Measurements from ENCODE around the gene ATG7.

The ATG7 gene

DNA sequence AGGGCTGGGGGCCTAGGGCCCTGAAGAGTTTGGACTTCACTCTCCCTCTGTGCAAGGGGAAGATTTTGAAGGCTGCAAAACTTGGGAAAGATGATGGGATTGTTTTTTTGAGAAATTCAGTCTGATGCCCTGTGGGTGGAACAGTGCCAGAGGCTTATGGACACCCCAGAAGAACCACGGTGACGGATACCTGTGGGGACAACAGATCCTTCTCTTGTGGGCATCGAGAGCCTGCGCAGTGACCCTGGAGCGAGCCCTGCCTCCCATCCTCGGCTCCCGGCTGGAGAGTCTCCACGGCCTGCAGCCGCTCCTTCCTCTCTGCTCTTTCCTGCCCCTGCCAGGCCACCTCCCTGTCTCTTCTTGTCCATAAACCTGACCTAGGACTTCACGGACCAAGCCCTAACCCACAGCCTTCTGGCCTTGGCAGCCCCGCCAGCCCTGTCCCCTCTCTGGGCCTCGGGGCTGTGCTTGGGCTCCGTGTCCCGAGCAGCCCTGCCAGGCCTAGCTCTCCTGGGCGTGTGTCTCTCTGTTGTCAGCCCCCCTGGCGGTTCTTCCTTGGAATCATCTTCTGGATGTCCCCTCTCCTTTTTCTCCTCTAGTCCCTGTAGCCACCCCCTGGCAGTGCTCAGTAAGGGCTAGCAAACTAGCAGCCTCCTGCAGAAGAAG lies 273.1 kb downstream of the ATG7 start:
- no peak overlapping the region for H3K27ac Mint-ChIP-seq

DNA sequence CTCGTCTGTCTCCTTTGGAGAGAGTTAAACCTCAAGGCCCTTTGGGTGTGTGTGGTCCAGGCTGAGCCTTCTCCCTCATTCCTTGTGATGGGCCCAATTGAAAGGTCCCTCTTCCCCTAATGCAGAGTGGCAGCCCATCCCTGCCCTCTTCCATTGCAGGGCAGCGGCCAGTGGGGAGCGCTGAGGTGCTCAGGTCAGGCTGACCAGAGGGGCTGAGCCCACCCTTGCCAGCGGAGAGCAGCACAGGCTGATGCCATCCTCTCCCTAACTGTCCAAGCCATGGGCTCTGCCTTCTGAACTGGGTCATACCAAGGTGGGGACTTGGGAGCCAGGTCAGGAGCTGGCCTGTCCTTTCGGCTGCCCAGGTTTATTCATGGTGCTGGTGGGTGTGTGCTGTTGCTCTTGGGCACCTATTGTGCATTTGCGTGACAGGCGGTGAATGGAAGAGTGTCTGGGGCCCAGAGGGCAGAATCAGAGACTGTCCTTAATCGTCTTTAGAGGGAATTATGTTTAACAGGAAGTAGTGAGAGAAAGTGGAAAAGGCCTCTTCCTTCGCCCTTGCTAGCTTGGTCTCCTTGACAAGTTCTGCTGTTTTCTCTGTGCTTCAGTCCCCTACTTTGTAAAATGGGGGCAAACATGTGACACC lies 274.6 kb downstream of the ATG7 start:
- peaks cover 22% of the 10 kb centered on the region for H3K36me3 Mint-ChIP-seq
- H3K9me3 Mint-ChIP-seq = no peaks in the 10 kb centered on the region
- H3K27ac Mint-ChIP-seq = no peak overlapping the region
- ATAC-seq = no peak
- no peaks in the 10 kb centered on the region for H3K27me3 Mint-ChIP-seq
- peaks cover 30% of the 10 kb centered on the region for H3K4me1 Mint-ChIP-seq
- H3K4me3 Mint-ChIP-seq = no peak overlapping the region

More for the DNA sequence above, 273.1 kb downstream of the ATG7 start:
- H3K9me3 Mint-ChIP-seq = no peaks in the 10 kb centered on the region
- no peak overlapping the region for H3K4me3 Mint-ChIP-seq
- no peaks in the 10 kb centered on the region for H3K27me3 Mint-ChIP-seq
- H3K4me1 Mint-ChIP-seq = peaks cover 21% of the 10 kb centered on the region
- peaks cover 15% of the 10 kb centered on the region for H3K36me3 Mint-ChIP-seq
- ATAC-seq = no peak

DNA sequence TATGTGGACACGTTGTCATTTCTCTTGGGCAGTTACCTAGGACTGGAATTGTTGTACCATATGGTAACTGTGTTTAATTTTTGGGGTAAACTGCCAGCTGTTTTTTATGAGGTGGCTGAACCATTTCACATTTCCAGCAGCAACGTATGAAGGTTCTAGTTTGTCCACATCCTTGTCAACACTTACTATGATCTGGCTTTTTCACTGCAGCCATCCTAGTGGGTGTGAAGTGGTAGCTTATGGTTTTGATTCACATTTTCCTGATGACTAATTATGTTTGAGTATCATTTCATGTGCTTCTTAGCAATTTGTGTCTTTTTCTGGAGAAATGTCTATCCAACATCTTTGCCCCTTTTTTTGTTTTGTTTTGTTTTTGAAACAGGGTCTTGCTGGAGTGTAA lies 275.3 kb downstream of the ATG7 start:
- Mint-ChIP-seq H3K9me3 (no peaks in the 10 kb centered on the region), H3K36me3 (peaks cover 28% of the 10 kb centered on the region), H3K27ac (no peak overlapping the region), H3K27me3 (no peaks in the 10 kb centered on the region), H3K4me3 (no peak overlapping the region), H3K4me1 (peaks cover 27% of the 10 kb centered on the region)
- ATAC-seq = no peak

DNA sequence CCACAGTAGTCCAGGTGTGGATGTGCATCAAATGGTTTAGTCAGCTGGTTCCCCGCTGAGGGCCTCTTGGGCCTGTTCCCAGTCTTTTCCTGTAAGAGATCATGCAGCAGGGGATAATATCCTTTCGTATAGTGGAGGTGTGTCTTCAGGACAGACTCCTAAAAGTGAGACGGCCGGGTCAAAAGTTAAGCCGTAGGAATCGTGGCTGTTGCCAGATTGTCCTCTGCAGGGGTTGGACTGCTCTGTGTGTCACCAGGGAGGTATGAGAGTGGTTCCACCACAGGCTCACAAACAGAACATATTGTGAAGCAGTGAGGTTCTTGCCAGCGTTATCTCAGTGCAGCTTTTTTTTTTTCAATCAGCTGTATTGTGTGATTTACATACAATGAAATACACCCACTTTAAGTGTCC lies 276.5 kb downstream of the ATG7 start:
- Mint-ChIP-seq H3K9me3 (no peaks in the 10 kb centered on the region), H3K4me3 (no peak overlapping the region), H3K4me1 (peaks cover 27% of the 10 kb centered on the region), H3K27me3 (no peaks in the 10 kb centered on the region), H3K27ac (no peak overlapping the region), H3K36me3 (peaks cover 40% of the 10 kb centered on the region)
- ATAC-seq = no peak

DNA sequence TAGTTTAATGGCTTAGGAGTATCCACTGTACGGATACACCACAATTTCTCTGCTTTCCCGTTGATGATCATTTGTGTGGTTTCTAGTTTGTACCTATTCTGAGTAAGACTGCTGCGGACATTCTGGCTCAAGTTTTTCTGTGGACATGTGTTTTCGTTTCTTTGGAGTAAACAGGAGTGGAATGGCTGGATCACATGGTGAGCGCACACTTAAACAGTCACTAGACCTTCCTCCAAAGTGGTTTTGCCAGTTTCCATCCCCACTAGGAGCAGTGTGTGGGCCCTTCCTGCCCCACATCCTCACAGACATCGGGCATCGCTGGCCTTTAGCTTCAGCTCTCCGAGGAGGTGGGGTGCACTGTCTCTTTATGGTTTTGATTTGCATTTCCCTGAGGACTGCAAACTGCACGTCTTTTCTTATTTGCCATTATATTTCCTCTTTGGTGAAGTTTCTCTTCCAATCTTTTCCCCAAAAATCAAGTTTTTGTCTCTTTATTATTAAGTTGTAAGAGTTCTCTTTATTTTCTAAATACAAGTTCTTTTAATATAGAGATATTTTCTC lies 277.5 kb downstream of the ATG7 start:
- Mint-ChIP-seq H3K27ac (no peak overlapping the region), H3K4me3 (no peak overlapping the region), H3K4me1 (peaks cover 27% of the 10 kb centered on the region), H3K36me3 (peaks cover 48% of the 10 kb centered on the region), H3K27me3 (no peaks in the 10 kb centered on the region), H3K9me3 (no peaks in the 10 kb centered on the region)
- ATAC-seq = no peak

DNA sequence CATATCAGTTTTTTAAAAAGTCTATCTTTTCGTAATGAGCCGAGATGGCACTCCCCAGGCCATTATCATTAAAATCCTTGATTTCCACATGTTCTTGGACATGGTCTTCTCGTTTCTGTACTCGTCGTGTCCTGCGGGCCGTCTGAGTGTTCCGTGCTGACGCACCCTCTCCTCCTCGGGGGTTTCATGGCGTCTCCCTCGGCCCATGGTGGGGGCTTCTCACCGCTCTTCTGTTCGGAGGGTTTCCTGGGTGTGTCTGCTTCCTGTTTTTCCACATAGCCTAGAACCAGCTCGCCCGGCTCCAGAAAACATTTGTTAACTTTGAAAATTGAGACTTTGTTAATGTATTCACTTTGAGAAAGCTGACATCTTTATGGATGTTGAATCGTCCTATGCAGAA lies 278.8 kb downstream of the ATG7 start:
- Mint-ChIP-seq H3K4me1 (peaks cover 27% of the 10 kb centered on the region), H3K27ac (no peak overlapping the region), H3K27me3 (no peaks in the 10 kb centered on the region), H3K9me3 (no peaks in the 10 kb centered on the region), H3K4me3 (no peak overlapping the region), H3K36me3 (peaks cover 48% of the 10 kb centered on the region)
- no peak for ATAC-seq

DNA sequence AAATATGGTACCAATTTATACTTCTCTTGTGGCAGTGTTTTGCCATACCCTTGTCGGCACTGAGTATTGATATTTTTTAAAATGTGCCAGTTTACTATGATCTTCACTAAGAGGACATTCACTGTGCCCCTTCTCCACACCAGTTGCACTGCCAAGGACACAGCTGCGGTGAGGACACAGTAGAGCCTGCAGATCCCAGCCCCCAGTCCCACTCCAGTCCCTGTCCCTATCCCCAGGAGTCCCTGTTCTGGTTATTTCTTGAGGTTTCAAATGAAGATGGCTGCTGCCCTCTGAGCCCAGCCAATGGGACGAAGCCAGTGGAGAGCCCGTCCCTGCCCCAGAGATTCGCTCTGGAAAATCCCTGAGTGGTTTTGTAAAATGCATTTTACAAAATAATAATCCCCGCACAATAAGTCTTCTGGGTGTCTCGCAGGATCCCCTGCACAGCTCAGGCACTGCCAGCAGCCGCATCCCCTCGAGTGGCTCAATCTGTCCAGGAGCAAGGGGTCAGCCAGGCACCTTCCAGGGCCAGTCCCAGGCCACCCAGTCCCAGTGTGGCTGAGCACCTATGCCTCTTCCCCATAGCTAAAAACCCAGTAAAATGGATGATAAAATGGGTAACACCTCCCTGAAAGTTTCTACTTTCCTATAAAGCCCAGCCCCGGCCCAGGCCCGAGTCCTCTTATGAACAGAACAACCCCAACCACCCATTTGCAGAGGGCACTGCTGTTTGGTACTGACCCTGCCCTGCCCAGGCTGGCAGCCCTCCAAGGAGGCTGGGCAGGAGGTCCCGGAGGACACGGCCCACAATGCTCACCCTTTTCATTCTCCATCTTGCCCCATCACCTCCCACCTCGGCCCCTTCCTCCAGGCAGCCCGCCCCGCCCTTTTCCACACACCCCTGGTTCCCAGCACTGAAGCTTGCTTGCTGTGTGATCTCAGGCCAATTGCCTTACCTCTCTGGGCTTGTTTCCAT lies 280.4 kb downstream of the ATG7 start:
- H3K36me3 Mint-ChIP-seq = peaks cover 49% of the 10 kb centered on the region
- H3K27me3 Mint-ChIP-seq = no peaks in the 10 kb centered on the region
- H3K4me1 Mint-ChIP-seq = peaks cover 27% of the 10 kb centered on the region
- H3K4me3 Mint-ChIP-seq = no peak overlapping the region
- no peak overlapping the region for H3K27ac Mint-ChIP-seq
- H3K9me3 Mint-ChIP-seq = no peaks in the 10 kb centered on the region
- no peak for ATAC-seq

DNA sequence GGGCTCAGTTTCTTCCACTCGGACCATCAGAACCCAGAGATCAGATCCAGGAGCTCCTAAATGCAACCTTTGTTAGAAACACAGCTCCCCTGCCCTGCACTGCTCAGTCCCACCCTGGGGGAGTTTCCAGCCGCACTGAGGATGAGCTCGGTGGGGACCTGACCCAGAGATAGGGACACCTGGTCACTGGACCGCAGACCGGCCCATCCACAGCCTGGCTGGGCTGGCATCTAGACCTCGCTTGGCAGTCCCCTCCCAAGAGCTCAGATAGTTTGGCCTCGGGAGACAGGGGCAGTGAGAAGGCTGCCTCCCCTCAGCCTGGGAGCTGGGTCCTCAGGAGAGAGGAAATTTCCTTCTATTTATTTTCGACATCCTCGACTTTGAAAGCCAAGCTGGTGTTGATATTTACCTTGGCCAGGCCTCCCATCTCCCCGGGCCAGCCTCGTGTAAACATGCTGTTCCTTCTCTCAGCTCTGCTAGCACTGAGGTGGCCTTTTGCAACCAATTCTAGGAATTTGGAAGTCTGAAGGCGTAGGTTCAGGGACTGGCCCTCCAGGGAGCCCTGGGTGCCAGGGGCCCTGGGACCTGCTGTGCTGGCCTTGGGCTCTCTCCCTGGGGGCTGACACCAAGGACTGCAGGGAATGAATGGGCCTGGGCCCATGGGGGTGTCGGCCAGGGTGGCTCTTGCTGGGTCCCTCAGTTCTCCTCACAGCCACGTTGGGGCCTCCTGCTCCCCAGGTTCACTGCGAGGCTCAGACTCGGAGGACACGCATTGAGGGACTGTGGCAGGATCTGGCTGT lies 281.4 kb downstream of the ATG7 start:
- no peak overlapping the region for H3K4me3 Mint-ChIP-seq
- ATAC-seq = no peak
- peaks cover 56% of the 10 kb centered on the region for H3K36me3 Mint-ChIP-seq
- peaks cover 24% of the 10 kb centered on the region for H3K4me1 Mint-ChIP-seq
- H3K27me3 Mint-ChIP-seq = no peaks in the 10 kb centered on the region
- no peaks in the 10 kb centered on the region for H3K9me3 Mint-ChIP-seq
- no peak overlapping the region for H3K27ac Mint-ChIP-seq

DNA sequence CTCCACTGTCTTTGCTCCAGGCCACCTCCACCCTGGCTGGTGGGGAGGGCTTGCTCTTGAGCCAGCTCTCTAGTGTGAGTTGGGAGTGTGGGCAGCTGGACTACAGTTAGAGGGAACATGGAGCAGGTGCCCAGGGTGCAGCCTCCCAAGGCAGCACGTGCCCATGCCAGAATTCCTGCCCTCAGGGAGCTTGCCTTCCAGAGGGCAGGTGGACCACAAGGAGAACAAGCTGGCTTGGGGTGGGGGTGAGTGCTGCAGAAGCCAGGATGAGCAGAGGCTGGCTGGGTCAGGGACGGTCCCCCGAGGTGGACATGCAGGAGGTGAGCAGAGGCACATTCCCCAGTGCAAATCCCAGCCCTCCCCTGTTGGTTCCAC lies 282.0 kb downstream of the ATG7 start:
- Mint-ChIP-seq H3K27me3 (no peaks in the 10 kb centered on the region), H3K36me3 (peaks cover 56% of the 10 kb centered on the region), H3K4me1 (peaks cover 21% of the 10 kb centered on the region), H3K27ac (no peak overlapping the region), H3K9me3 (no peaks in the 10 kb centered on the region), H3K4me3 (no peak overlapping the region)
- ATAC-seq = no peak

DNA sequence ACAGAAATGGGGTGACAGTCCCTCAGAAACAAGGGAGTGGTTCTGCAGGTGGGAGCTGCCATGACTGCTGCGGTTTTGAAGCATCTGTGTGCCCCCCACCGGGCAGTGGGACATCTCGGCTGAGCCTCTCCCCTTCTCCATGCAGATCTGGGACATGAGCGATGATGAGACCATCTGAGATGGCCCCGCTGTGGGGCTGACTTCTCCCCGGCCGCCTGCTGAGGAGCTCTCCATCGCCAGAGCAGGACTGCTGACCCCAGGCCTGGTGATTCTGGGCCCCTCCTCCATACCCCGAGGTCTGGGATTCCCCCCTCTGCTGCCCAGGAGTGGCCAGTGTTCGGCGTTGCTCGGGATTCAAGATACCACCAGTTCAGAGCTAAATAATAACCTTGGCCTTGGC lies 282.5 kb downstream of the ATG7 start:
- no peaks in the 10 kb centered on the region for H3K9me3 Mint-ChIP-seq
- H3K27me3 Mint-ChIP-seq = no peaks in the 10 kb centered on the region
- H3K36me3 Mint-ChIP-seq = peaks cover 59% of the 10 kb centered on the region
- H3K4me1 Mint-ChIP-seq = peaks cover 17% of the 10 kb centered on the region
- no peak for ATAC-seq
- no peak overlapping the region for H3K4me3 Mint-ChIP-seq
- no peak overlapping the region for H3K27ac Mint-ChIP-seq

DNA sequence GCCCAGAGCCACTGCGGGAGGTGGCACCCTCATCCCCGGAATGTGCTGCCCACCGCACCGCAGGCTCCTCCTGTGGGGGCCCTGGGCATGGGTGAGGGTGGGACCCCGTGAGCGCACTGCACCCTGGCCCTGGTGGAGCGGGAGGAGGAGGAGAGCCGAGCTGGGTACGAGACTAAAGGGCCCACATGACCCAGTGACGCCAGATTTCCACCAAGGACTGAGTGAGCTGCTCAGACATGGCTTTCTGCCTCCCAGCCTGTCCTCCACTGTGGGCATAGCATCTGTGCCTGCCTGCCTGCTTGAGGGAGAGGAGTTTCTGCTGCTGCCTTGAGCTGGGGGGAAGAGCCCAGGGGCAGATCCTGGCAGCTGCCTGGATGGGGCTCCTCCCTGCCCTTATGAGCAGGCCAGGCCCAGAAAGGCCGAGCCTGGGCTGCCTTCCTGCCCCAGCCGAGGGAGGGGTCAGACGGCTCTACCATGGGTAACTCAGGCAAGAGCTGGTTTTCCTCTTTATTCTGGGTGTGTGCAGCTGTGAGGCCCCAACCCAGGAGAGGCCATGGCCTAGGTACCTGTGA lies 283.1 kb downstream of the ATG7 start:
- Mint-ChIP-seq H3K9me3 (no peaks in the 10 kb centered on the region), H3K4me3 (no peak overlapping the region), H3K36me3 (peaks cover 66% of the 10 kb centered on the region), H3K4me1 (peaks cover 10% of the 10 kb centered on the region), H3K27me3 (no peaks in the 10 kb centered on the region), H3K27ac (no peak overlapping the region)
- no peak for ATAC-seq

DNA sequence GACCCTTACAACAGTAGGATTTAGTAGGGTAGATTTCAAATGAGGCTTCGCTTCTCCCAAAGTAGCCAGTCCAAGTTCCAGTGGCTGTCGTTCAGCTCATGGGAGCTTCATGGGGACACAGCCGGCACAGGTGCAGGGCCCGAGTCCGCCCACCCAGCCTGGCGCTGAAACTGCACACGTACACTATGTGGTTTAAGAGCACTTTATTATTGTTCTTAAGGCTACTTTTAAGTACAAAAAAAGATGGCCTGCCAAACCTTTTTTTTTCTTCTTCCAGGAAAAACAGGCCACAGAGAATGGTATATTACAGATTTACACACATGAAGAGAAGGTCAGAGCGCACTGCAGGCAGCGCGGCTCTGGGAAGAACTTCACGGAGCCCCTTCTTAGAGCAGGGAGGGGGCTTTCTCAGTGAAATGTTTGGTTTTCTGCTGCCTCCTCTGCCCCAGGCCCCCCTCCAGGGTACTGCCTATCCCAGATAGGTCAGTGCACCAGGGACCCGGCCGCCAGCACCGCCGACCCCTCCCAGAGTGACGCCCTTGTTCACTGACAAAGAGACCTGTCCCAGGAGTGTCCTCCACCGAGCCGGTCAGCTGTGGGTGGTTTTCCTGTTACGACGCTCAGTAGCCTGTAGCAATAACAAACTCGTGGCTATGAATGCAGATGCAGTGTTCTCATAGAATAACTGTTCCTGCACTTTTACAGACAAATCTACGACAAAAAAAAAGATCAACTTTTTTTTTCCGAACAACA lies 283.9 kb downstream of the ATG7 start:
- H3K9me3 Mint-ChIP-seq = no peaks in the 10 kb centered on the region
- no peak overlapping the region for H3K27ac Mint-ChIP-seq
- no peak overlapping the region for H3K4me3 Mint-ChIP-seq
- H3K4me1 Mint-ChIP-seq = peaks cover 3% of the 10 kb centered on the region
- no peak for ATAC-seq
- H3K27me3 Mint-ChIP-seq = no peaks in the 10 kb centered on the region
- peaks cover 64% of the 10 kb centered on the region for H3K36me3 Mint-ChIP-seq

DNA sequence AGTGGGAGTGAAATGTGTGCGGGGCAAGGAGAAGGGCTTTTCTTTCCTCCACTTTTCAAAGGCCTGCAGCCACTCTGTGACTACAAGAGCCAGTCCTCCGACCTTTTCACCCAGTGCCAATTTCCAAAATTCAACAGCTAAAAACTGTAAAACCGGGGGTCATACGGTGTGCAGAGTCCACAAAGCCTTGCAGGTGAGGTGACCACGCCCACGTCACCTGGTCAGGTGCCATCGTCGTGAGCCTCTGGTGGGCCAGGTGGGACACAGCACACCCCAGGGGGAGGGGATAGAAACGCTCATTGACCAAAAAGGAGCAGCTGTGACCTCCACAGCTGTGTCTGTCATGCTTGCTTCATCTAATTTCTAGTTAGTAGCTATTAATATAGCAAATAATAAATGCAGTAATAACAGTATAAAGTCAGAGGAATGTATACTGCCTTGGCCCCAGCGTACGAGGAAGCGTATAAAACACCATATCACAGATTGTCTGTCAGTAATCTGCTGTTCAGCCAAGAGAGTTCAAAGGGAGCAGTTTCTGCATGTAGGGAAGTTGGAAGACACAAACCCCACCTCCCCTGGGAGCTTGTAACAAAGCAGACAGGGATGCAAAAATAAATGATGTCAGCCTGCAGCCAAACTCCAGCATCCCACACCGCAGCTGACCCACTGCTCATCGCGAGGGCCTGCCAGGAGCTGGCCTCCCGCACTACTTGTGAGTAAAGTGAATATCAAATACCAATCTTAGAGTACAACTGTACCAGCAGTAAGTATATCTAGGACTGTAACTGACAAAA lies 284.9 kb downstream of the ATG7 start:
- Mint-ChIP-seq H3K27me3 (no peaks in the 10 kb centered on the region), H3K9me3 (no peaks in the 10 kb centered on the region), H3K4me3 (no peak overlapping the region), H3K36me3 (peaks cover 56% of the 10 kb centered on the region), H3K4me1 (no peaks in the 10 kb centered on the region), H3K27ac (no peak overlapping the region)
- no peak for ATAC-seq

Measured in stimulated activated memory B cell treated with anti-CD40 and anti-IgM and Interleukin-4, amounts not matched to agents 10 μg/mL and 1 μg/mL and 100 μg/mL, for 72 hours (primary cell).